ENCODE measurements around the gene SMYD2. TPM values are rescaled to one million over a fixed set of nuclear protein-coding genes. Genes with fewer than 3 reads are reported as not detected.
A peak's percentile ranks its signal among the peaks of the same experiment; 100 is the strongest.

Gene SMYD2
- total RNA-seq, 2 experiments from 2014 or later: 31.1 to 32.8 TPM

DNA sequence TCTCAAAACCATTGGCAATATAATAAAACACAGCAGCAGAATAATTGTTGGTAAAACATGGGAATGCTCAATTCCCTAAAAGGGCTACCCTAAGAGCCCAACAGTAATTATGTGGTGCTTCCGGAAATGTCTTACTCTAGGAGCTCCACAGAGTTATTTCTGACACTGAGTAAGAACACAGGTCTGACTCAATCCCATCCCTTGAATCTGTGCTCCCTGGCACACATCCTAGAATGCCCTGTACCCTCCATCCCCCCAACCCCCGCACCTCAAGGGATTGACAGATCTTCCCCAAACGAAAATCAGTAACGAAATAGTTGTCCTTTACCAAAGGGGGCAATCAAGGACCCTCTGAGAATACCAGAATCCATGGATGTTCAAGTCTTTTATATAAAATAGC, 71.9 kb downstream of the SMYD2 start:
- Mint-ChIP-seq H3K27ac (no peak overlapping the region), H3K27me3 (no peaks in the 10 kb centered on the region), H3K36me3 (no peaks in the 10 kb centered on the region), H3K4me3 (no peak overlapping the region), H3K9me3 (no peaks in the 10 kb centered on the region), H3K4me1 (ENCODE audit: low read depth) (no peaks in the 10 kb centered on the region)
- ChIA-PET CTCF (interaction anchor here (2.4 kb wide), 1 partner anchor 92 kb away, joined by 8 read pairs; no protein-coding TSS in a partner anchor), POLR2A (no interaction called here)
- intact Hi-C loops (cut with micrococcal nuclease): no loop called here
- DNase-seq: no peak

DNA sequence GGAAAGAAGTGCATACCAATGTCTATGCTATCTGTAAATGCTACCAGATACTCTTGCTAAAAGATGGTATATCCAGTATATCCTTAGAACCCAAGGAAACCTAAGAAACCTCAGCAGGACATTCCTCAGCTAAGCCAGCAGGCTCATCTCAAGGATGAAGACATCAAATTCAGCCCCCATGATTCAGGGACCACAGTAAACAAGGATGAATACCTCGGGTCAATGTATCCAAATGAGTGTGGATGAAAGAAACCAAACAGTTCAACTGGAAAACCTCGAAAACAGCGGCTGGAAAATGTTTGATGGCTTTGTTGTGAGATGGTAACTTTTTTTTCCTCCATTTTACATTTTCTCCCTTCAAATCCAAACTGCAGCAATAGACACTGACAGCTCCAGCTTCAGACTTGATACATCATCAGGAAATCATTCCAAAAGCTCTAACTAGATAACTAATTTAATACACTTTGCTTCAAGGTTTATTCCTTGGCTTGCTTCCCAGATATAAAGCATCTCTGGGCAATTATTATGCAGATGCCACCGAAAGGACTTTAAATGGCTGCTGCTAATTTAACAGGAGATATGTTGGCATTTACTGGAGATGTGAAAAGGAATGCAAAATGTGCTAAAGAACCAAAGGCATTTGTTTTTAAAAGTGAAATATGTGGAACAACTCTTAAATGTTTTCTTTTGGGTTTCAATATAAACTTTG, 73.6 kb downstream of the SMYD2 start:
- DNase-seq: no peak
- Mint-ChIP-seq H3K27me3 (no peaks in the 10 kb centered on the region), H3K4me1 (ENCODE audit: low read depth) (no peaks in the 10 kb centered on the region), H3K4me3 (no peak overlapping the region), H3K36me3 (no peaks in the 10 kb centered on the region), H3K9me3 (no peaks in the 10 kb centered on the region), H3K27ac (no peak overlapping the region)
- CTCF ChIA-PET: interaction anchor here (0.6 to 2.4 kb wide), 4 partner anchors 21 to 140 kb away, joined by 3 to 8 read pairs (median 6); no protein-coding TSS in a partner anchor
- intact Hi-C loops (cut with micrococcal nuclease): no loop called here
- POLR2A ChIA-PET: no interaction called here

DNA sequence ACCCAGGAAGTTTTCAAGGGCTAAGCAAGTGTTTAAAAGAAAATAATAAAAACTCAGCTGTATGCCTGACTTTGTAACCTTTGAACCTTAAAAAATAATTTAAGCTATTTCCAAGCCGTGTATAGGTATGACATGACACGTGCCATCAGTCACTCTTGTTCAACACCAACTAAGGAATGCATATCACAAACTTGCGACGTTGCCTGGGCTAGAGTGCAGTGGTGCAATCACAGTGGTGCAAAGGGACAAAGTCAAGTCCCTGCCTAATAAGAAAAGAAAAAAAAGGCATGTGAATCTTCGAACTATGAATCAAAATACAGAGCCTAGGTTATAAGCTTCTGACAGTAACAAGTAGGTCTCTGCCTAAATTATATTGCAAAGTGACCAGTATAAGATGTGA, 79.2 kb downstream of the SMYD2 start:
- ChIA-PET CTCF (interaction anchor here (0.6 kb wide), 1 partner anchor 225 kb away, joined by 3 read pairs; no protein-coding TSS in a partner anchor), POLR2A (no interaction called here)
- no peak overlapping the region for H3K27ac Mint-ChIP-seq
- H3K4me1 Mint-ChIP-seq (ENCODE audit: low read depth): peaks cover 4% of the 10 kb centered on the region
- no peaks in the 10 kb centered on the region for H3K9me3 Mint-ChIP-seq
- intact Hi-C loops (cut with micrococcal nuclease): no loop called here
- H3K27me3 Mint-ChIP-seq: peaks cover 35% of the 10 kb centered on the region
- no peak for DNase-seq
- H3K4me3 Mint-ChIP-seq: no peak overlapping the region
- H3K36me3 Mint-ChIP-seq: no peaks in the 10 kb centered on the region

DNA sequence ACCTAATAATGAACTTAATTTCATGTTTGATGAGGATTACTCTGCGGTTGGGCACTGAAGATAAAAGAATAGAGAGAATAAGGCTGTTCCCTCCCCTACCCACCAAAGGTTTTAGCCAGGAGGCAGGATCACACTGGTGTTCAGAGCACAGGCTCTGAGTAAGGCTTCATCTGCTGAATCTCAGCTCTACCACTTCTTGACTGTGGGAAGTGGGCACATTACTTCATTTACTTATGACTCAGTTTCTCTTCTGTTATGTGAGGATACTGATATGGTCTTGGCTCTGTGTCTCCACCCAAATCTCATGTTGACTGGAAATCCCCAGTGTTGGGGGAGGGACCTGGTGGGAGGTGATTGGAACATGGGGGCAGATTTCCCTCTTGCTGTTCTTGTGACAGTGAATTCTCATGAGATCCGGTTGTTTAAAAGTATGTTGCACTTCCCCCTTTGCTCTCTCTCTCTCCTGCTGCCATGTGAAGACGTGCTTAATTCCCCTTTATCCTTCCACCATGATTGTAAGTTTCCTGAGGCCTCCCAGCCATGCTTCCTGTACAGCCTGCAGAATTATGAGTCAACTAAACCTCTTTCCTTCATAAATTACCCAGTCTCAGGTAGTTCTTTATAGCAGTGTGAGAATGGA, 79.7 kb downstream of the SMYD2 start:
- peak; percentile 16 for DNase-seq
- H3K4me3 Mint-ChIP-seq: no peak overlapping the region
- no peaks in the 10 kb centered on the region for H3K36me3 Mint-ChIP-seq
- ChIA-PET POLR2A (no interaction called here), CTCF (interaction anchor here (1.0 kb wide), 1 partner anchor 194 kb away, joined by 3 read pairs; no protein-coding TSS in a partner anchor)
- intact Hi-C loops (cut with micrococcal nuclease): no loop called here
- no peak overlapping the region for H3K27ac Mint-ChIP-seq
- peaks cover 35% of the 10 kb centered on the region for H3K27me3 Mint-ChIP-seq
- H3K9me3 Mint-ChIP-seq: no peaks in the 10 kb centered on the region
- H3K4me1 Mint-ChIP-seq (ENCODE audit: low read depth): peaks cover 4% of the 10 kb centered on the region

DNA sequence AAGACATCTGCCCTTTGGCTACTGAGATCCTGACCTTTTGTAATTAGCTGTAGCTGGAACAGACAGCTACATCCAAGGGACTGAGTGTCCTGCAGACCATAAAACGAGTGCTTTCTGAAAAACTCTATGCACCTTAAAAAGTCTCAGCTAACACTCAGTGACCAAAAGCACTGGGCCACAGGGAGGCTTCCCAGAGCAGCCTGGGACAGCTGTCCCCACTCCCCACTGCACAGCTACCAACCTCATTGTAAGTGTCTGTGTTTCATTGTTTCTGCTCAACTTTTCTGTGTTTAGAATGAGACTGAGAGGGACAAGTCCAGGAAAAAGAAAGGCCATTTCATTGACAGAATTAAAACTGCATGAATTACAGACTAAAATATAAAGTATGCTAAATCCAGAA, 80.7 kb downstream of the SMYD2 start:
- no peaks in the 10 kb centered on the region for H3K36me3 Mint-ChIP-seq
- peaks cover 4% of the 10 kb centered on the region for H3K4me1 Mint-ChIP-seq (ENCODE audit: low read depth)
- no peak for DNase-seq
- intact Hi-C loops (cut with micrococcal nuclease): no loop called here
- H3K27ac Mint-ChIP-seq: no peak overlapping the region
- POLR2A ChIA-PET: no interaction called here
- CTCF ChIA-PET: interaction anchor here (1.0 kb wide), 1 partner anchor 193 kb away, joined by 3 read pairs; no protein-coding TSS in a partner anchor
- H3K9me3 Mint-ChIP-seq: no peaks in the 10 kb centered on the region
- H3K27me3 Mint-ChIP-seq: peaks cover 35% of the 10 kb centered on the region
- no peak overlapping the region for H3K4me3 Mint-ChIP-seq

DNA sequence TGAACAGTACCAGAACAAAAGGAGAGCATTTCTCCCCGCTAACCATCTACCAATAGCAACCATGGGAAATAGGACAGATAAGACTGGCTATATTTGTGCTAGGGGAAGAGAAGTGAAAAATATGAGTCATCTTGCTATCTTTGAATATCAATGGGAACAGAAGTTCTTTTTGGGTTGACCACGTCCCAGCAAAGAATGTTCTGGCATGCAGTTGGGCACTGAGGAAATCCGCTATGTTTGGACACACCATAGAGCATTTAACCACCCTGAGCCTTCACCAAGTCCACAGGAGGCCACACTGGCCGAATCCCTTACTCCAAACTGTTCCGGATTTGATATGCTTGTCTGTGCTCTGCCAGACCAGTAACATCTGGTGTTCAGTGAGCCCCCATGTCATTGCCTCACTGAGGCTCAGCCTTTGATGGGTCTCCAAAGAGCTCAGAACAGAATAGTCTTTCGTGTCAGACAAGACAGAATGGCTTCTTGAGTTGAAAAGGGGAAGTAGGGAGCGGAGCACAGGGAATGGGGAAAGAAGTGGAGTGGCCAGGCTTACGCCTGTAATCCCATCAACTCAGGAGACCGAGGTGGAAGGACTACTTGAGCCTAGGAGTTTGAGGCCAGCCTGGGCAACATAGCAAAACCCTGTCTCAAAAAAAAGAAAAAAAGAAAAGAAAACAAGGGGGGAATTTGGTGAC, 81.4 kb downstream of the SMYD2 start:
- CTCF ChIA-PET: interaction anchor here (0.7 kb wide), 1 partner anchor 30 kb away, joined by 3 read pairs; no protein-coding TSS in a partner anchor

DNA sequence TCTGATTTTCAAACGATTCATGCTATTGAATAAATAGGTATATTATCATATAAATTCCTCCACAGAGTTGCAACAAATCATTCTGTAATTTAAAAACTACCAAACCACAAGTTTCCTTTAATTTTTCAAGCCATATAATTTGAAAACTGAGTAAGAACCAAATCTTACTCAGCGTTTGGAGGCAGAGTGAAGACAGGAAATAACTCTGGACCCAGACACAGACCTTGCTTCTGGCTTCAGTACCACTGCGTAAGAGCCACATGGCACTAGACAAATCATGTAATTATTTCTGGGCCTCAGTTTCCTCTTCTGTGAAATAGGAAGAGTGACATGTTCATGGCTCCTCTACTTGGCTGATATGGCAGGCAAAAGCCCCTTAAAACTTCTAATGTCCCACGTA, 82.4 kb downstream of the SMYD2 start:
- H3K9me3 Mint-ChIP-seq: no peaks in the 10 kb centered on the region
- ChIA-PET CTCF (no interaction called here), POLR2A (no interaction called here)
- DNase-seq: no peak
- no peaks in the 10 kb centered on the region for H3K36me3 Mint-ChIP-seq
- peaks cover 4% of the 10 kb centered on the region for H3K4me1 Mint-ChIP-seq (ENCODE audit: low read depth)
- intact Hi-C loops (cut with micrococcal nuclease): no loop called here
- no peak overlapping the region for H3K4me3 Mint-ChIP-seq
- no peak overlapping the region for H3K27ac Mint-ChIP-seq
- H3K27me3 Mint-ChIP-seq: peaks cover 40% of the 10 kb centered on the region

More for the DNA sequence above, 81.4 kb downstream of the SMYD2 start:
- Mint-ChIP-seq H3K9me3 (no peaks in the 10 kb centered on the region), H3K27ac (no peak overlapping the region), H3K36me3 (no peaks in the 10 kb centered on the region), H3K27me3 (peaks cover 38% of the 10 kb centered on the region), H3K4me3 (no peak overlapping the region), H3K4me1 (ENCODE audit: low read depth) (peaks cover 4% of the 10 kb centered on the region)
- no peak for DNase-seq
- intact Hi-C loops (cut with micrococcal nuclease): no loop called here
- POLR2A ChIA-PET: no interaction called here

DNA sequence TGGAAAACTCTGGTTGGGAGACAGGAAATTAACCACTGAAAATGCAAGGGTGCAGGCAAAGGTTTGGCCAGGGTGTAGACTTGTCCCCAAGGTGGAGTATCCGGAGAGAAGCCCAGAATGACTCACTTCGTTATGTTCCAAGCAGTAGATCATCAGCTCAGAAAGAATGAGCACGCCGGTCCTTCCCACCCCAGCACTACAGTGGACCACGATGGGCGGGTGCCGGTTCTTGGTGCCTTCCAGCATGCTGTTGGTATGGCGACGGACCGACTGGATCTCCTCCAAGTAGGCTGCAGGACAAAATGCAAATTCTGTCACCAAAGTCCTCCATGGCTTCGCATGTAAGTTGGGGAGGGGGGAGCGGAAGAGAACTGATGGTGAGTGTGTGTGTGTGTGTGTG, 83.4 kb downstream of the SMYD2 start:
- CTCF ChIA-PET: no interaction called here
- DNase-seq: no peak
- POLR2A ChIA-PET: no interaction called here
- Mint-ChIP-seq H3K9me3 (no peaks in the 10 kb centered on the region), H3K4me3 (no peak overlapping the region), H3K27ac (no peak overlapping the region), H3K27me3 (peaks cover 40% of the 10 kb centered on the region), H3K36me3 (no peaks in the 10 kb centered on the region), H3K4me1 (ENCODE audit: low read depth) (peaks cover 4% of the 10 kb centered on the region)
- intact Hi-C loops (cut with micrococcal nuclease): no loop called here

DNA sequence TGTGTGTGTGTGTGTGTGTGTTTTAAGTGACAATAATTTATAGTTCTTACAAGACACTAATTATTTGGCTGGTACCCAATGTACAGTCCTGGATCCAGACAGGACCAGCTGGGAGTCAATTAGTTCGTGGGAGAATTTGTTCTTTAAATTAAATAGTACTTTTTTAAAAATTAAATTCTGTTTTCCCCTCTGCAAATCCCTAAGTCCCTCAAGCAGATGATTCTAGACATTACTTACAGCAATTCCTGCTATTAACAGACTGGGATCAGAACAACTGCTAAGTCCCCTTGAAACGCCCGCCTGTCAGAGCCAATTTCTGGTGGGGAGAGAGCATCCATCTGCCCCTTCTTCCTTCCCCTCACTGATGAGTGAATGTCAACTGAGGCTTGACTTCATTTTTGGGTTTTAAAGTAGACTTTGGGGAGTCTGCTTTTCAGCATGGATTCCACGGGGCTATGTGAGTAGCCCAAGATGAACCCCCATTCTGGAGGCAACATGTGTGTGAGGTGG, 83.9 kb downstream of the SMYD2 start:
- H3K27me3 Mint-ChIP-seq: peaks cover 45% of the 10 kb centered on the region
- ChIA-PET POLR2A (no interaction called here), CTCF (no interaction called here)

DNA sequence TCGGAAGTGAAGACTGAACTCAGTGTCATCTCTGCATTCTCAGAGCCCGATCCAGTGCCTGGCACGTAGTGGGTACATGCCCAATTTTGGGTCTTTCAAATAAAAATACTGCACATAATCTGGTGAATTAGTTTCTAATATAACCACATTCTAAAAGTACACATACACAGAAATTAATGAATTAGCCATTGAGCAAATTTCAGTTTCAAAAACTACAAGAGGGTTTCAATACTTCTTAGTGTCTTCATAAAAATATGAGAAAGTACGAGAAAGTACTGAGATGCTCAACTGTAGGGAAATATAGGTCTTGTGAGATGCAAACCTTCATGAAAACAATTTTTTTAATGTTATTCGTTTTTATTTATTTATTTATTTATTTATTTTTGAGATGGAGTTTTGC, 86.9 kb downstream of the SMYD2 start:
- Mint-ChIP-seq H3K4me1 (ENCODE audit: low read depth) (no peaks in the 10 kb centered on the region), H3K9me3 (no peaks in the 10 kb centered on the region), H3K27ac (no peak overlapping the region), H3K27me3 (peaks cover 25% of the 10 kb centered on the region), H3K36me3 (no peaks in the 10 kb centered on the region), H3K4me3 (no peak overlapping the region)
- ChIA-PET CTCF (no interaction called here), POLR2A (no interaction called here)
- no peak for DNase-seq
- intact Hi-C loops (cut with micrococcal nuclease): no loop called here

More for the DNA sequence above, 83.9 kb downstream of the SMYD2 start:
- no peak for DNase-seq
- no peak overlapping the region for H3K4me3 Mint-ChIP-seq
- no peaks in the 10 kb centered on the region for H3K9me3 Mint-ChIP-seq
- H3K36me3 Mint-ChIP-seq: no peaks in the 10 kb centered on the region
- H3K27ac Mint-ChIP-seq: no peak overlapping the region
- intact Hi-C loops (cut with micrococcal nuclease): no loop called here
- peaks cover 4% of the 10 kb centered on the region for H3K4me1 Mint-ChIP-seq (ENCODE audit: low read depth)

DNA sequence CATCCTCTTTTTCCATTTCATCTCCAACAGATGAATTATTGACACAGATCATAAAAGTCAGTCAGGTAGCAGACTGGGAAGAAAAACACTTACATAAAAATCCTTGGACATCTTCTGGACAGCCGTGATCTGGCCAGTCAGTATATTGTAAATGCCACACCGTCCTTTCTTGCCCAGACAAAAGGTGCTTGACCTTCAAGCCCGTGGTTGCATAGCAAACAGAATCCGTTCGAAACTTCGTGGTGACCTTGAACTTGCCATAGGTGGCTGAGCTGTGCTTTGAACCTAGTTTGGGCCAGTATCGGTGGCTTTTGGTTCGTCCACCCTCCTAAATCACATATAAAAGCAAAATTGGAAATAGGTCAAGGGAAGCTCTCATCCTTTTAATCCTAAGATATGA, 88.4 kb downstream of the SMYD2 start:
- Mint-ChIP-seq H3K4me3 (no peak overlapping the region), H3K9me3 (no peaks in the 10 kb centered on the region), H3K27ac (no peak overlapping the region), H3K4me1 (ENCODE audit: low read depth) (no peaks in the 10 kb centered on the region), H3K36me3 (no peaks in the 10 kb centered on the region), H3K27me3 (peaks cover 13% of the 10 kb centered on the region)
- ChIA-PET CTCF (no interaction called here), POLR2A (no interaction called here)
- intact Hi-C loops (cut with micrococcal nuclease): no loop called here
- DNase-seq: no peak

DNA sequence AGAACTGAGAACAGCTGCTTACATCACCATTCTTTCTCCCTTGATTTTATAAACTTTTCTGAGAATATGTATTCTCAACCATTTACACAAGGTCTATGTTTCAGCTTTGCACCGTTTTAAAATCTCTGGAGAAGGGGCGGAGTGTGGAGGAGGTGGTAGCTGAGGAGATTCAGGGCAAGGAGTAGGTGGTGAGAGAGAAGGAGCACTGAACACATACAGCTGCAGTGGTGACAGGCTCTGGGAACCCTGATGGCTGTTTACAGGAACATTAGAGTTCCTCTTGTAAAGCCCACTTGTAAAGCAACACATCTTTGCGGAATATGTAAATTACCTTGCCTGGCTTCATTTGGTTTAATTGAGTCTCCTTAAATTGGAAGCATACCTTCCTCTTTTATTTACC, 89.7 kb downstream of the SMYD2 start:
- H3K9me3 Mint-ChIP-seq: no peaks in the 10 kb centered on the region
- no peak for DNase-seq
- H3K4me3 Mint-ChIP-seq: no peak overlapping the region
- H3K4me1 Mint-ChIP-seq (ENCODE audit: low read depth): no peaks in the 10 kb centered on the region
- POLR2A ChIA-PET: no interaction called here
- H3K36me3 Mint-ChIP-seq: no peaks in the 10 kb centered on the region
- CTCF ChIA-PET: interaction anchor here (0.9 kb wide), 1 partner anchor 39 kb away, joined by 3 read pairs; no protein-coding TSS in a partner anchor
- peaks cover 11% of the 10 kb centered on the region for H3K27me3 Mint-ChIP-seq
- intact Hi-C loops (cut with micrococcal nuclease): no loop called here
- no peak overlapping the region for H3K27ac Mint-ChIP-seq

Data from activated CD4-positive, alpha-beta memory T cell treated with anti-CD3 and anti-CD28 coated beads for 36 hours (primary cell).